Calu3 (cell line): ENCODE results near the gene PTCRA. TPM values are rescaled to one million over a fixed set of nuclear protein-coding genes. Genes with fewer than 3 reads are reported as not detected.

ENCODE experiments used
- BruUV-seq: library from RNA; stranded (reverse); fragments of 400-500 nt; replicated peaks from 2 replicates; lab custom pipeline; 2021; lab: Mats Ljungman, UMichigan
- CTCF ChIA-PET: fragments of 300-600 bp; sonication (Branson Sonifier 250); formaldehyde crosslinking; loops from one replicate; lab custom pipeline; 2022; ENCODE audit warnings: antibody characterized with exemption; lab: Charles Lee
- DNase-seq: peaks from one replicate; pipeline ENCODE4 v3.0.0; 2022
- H3K27ac Mint-ChIP-seq: one replicate; pipeline ENCODE4 v1.8.0; 2022; ENCODE audit warnings: mixed read lengths; ENCODE audit not compliant: unreplicated experiment
- H3K27me3 Mint-ChIP-seq: one replicate; pipeline ENCODE4 v1.8.0; 2022; ENCODE audit warnings: mixed read lengths; ENCODE audit not compliant: unreplicated experiment
- H3K36me3 Mint-ChIP-seq: one replicate; pipeline ENCODE4 v1.8.0; 2022; ENCODE audit warnings: mild to moderate bottlenecking, moderate library complexity, mixed read lengths; ENCODE audit not compliant: insufficient read depth, unreplicated experiment
- H3K4me1 Mint-ChIP-seq: one replicate; pipeline ENCODE4 v1.8.0; 2022; ENCODE audit warnings: mild to moderate bottlenecking, low read depth, mixed read lengths; ENCODE audit not compliant: unreplicated experiment
- H3K4me3 Mint-ChIP-seq: one replicate; pipeline ENCODE4 v1.8.0; 2022; ENCODE audit warnings: mild to moderate bottlenecking, low read depth, moderate library complexity, mixed read lengths; ENCODE audit not compliant: unreplicated experiment
- H3K9me3 Mint-ChIP-seq: one replicate; pipeline ENCODE4 v1.8.0; 2022; ENCODE audit warnings: low read depth, mixed read lengths; ENCODE audit not compliant: unreplicated experiment
- CTCF ChIP-seq: fragments of 200-600 bp; IDR thresholded peaks from one replicate; pipeline ENCODE4 v1.8.0; 2022; ENCODE audit warnings: antibody characterized with exemption; ENCODE audit not compliant: unreplicated experiment
- intact Hi-C: fragments of 100-400 bp; cut with micrococcal nuclease; formaldehyde crosslinking; loops from one replicate; pipeline ENCODE4 v1.10.0; 2022; ENCODE audit not compliant: unreplicated experiment
- total RNA-seq: library from RNA; stranded (reverse); gene quantifications from 2 replicates; pipeline ENCODE4 v1.2.3, GENCODE V29; 2022

PTCRA gene
- total RNA-seq, 1 experiment from 2014 or later: not detected

GRCh38 chr6:42962502-42963178 is 46.8 kb downstream of the PTCRA start:
- Mint-ChIP-seq H3K9me3 (no peaks in the 10 kb centered on the region), H3K27ac (no peak overlapping the region), H3K4me1 (peaks cover 25% of the 10 kb centered on the region), H3K36me3 (peaks cover 34% of the 10 kb centered on the region), H3K4me3 (no peak overlapping the region), H3K27me3 (peaks cover 22% of the 10 kb centered on the region)
- DNase-seq: no peak
- CTCF ChIA-PET: no interaction called here
- intact Hi-C loops: loop anchor here (5.0 kb wide), 1 partner anchor 180 kb away; no protein-coding TSS in a partner anchor
- no peak for TF ChIP-seq CTCF
- no TSS peak for BruUV-seq

- CTCF ChIA-PET: no interaction called here
- DNase-seq: no peak
These were observed 47.5 kb downstream of the PTCRA start for GRCh38 chr6:42963179-42963854.

GRCh38 chr6:42963855-42964605 is 48.2 kb downstream of the PTCRA start:
- intact Hi-C loops: loop anchor here (5.0 kb wide), 1 partner anchor 178 kb away; no protein-coding TSS in a partner anchor
- no peak for TF ChIP-seq CTCF
- Mint-ChIP-seq H3K4me1 (peaks cover 23% of the 10 kb centered on the region), H3K27ac (no peak overlapping the region), H3K27me3 (peaks cover 18% of the 10 kb centered on the region), H3K9me3 (no peaks in the 10 kb centered on the region), H3K4me3 (no peak overlapping the region), H3K36me3 (peaks cover 44% of the 10 kb centered on the region)
- CTCF ChIA-PET: interaction anchor here (0.6 to 1.0 kb wide), 3 partner anchors 9 to 417 kb away, joined by 4 to 6 read pairs (median 4); no protein-coding TSS in a partner anchor
- DNase-seq: peak; percentile 62
- BruUV-seq: TSS peak; percentile 29

More at GRCh38 chr6:42963179-42963854, 47.5 kb downstream of the PTCRA start:
- Mint-ChIP-seq H3K9me3 (no peaks in the 10 kb centered on the region), H3K27ac (no peak overlapping the region), H3K27me3 (peaks cover 22% of the 10 kb centered on the region), H3K4me1 (peaks cover 25% of the 10 kb centered on the region), H3K36me3 (peaks cover 39% of the 10 kb centered on the region), H3K4me3 (no peak overlapping the region)
- BruUV-seq: no TSS peak
- TF ChIP-seq CTCF: no peak
- intact Hi-C loops: loop anchor here (5.0 kb wide), 1 partner anchor 179 kb away; no protein-coding TSS in a partner anchor

- intact Hi-C loops: no loop called here
- CTCF ChIA-PET: interaction anchor here (0.8 kb wide), 1 partner anchor 18 kb away, joined by 3 read pairs; the partner anchor contains the start of gene PPP2R5D
- no TSS peak for BruUV-seq
- H3K27me3 Mint-ChIP-seq: no peaks in the 10 kb centered on the region
- no peak overlapping the region for H3K4me3 Mint-ChIP-seq
- peaks cover 28% of the 10 kb centered on the region for H3K36me3 Mint-ChIP-seq
- H3K9me3 Mint-ChIP-seq: no peaks in the 10 kb centered on the region
- H3K4me1 Mint-ChIP-seq: peaks cover 16% of the 10 kb centered on the region
- no peak overlapping the region for H3K27ac Mint-ChIP-seq
- TF ChIP-seq CTCF: no peak
- DNase-seq: no peak
These were observed 50.7 kb downstream of the PTCRA start for GRCh38 chr6:42966571-42966970.
